ENCODE results near the gene DCAF4.
"Not testable (repeated sequence)": the region's sequence is repeated elsewhere in the genome, so short reads cannot be mapped to it uniquely, and the experiment has no call there.

The DCAF4 gene

GRCh38 chr14:72974661-72975060 lies 48.4 kb downstream of the DCAF4 start:
- no peak for DNase-seq

GRCh38 chr14:72975770-72976169 lies 49.5 kb downstream of the DCAF4 start:
- DNase-seq = no peak

- no peak for DNase-seq
Measured at GRCh38 chr14:72978856-72979255, 52.6 kb downstream of the DCAF4 start.

GRCh38 chr14:72980863-72981262 lies 54.6 kb downstream of the DCAF4 start:
- DNase-seq = no peak

DNA sequence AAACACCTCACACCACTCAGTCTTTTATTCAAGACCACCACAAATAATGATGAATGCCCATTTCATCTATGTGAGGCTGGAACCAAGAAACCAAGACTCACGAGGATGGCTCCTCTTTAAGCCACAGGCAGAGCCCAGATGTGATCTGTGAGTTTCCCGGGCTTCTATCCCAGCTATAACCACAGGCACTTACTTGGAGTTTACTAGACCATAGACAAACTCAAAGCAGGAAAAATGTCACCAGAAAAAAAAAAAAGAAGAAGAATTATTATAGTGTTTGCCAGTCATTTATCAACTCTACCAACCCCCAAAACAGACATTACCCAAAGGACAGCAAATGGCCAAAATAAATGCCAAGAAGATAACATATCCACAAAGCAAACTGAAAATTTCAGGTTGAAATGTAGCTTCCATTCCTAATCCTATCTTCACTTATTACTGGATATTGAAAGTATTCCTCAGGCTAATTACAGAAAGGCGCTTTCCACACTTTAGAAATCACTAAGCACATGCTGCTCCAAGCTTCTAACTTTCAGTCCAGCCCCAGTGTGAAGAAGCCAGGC lies 56.0 kb downstream of the DCAF4 start:
- DNase-seq = no peak

- no peak for DNase-seq
Measured at GRCh38 chr14:72986214-72986613, 60.0 kb downstream of the DCAF4 start.

- no peak for DNase-seq
Measured at GRCh38 chr14:72986857-72987256, 60.6 kb downstream of the DCAF4 start.

DNA sequence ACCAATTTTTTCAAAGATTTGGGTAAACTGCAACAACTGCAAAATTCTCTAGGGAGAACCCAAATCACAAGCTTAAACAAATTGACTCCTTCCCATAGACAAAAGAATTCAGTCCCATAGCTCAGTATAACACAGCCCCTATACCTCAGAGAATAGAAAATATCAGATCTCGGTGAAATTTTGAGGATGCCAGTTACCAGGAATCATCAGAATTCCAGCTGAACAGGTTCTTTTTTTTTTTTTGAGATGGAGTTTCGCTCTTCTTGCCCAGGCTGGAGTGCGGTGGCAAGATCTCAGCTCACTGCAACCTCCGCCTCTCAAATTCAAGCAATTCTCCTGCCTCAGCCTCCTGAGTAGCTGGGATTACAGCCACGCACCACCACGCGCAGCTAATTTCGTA lies 63.9 kb downstream of the DCAF4 start:
- DNase-seq = no peak

GRCh38 chr14:72996916-72997315 lies 70.7 kb downstream of the DCAF4 start:
- DNase-seq = no peak

- DNase-seq = no peak
Measured at GRCh38 chr14:72998252-72998903, 72.1 kb downstream of the DCAF4 start.

- no peak for DNase-seq
Measured at GRCh38 chr14:72999316-72999715, 73.1 kb downstream of the DCAF4 start.

- no peak for DNase-seq
Measured at GRCh38 chr14:73000073-73000472, 73.8 kb downstream of the DCAF4 start.

- no peak for DNase-seq
Measured at GRCh38 chr14:73003681-73004080, 77.4 kb downstream of the DCAF4 start.

- not testable (repeated sequence) for DNase-seq
Measured at GRCh38 chr14:73004641-73005040, 78.4 kb downstream of the DCAF4 start.

GRCh38 chr14:73007835-73008234 lies 81.6 kb downstream of the DCAF4 start:
- DNase-seq = no peak

- no peak for DNase-seq
Measured at GRCh38 chr14:73008501-73008900, 82.2 kb downstream of the DCAF4 start.

Data from CD4-positive, alpha-beta T cell treated with Interleukin-4 for 4 hours (primary cell).